Fibroblast of lung (primary cell): ENCODE results near the gene STK4.

Experiments used
- EZH2 ChIP-seq: IDR thresholded peaks from 2 replicates; pipeline ENCODE4 v1.5.1; 2012; ENCODE audit warnings: low read length, control low read depth, mild to moderate bottlenecking; ENCODE audit errors: missing control alignments
- TF ChIP-seq, protein P1 (sequence below), 2 donors: IDR thresholded peaks in 1 of 2; conservative IDR thresholded peaks in 1 of 2; 1 replicate in 1 of 2; 2 replicates in 1 of 2; pipeline ENCODE4 v1.5.1; 2011 to 2012; ENCODE audit warnings: low read length in 2 of 2, control low read depth in 1 of 2, inconsistent platforms in 1 of 2, low read depth in 1 of 2, mild to moderate bottlenecking in 1 of 2

DNA sequence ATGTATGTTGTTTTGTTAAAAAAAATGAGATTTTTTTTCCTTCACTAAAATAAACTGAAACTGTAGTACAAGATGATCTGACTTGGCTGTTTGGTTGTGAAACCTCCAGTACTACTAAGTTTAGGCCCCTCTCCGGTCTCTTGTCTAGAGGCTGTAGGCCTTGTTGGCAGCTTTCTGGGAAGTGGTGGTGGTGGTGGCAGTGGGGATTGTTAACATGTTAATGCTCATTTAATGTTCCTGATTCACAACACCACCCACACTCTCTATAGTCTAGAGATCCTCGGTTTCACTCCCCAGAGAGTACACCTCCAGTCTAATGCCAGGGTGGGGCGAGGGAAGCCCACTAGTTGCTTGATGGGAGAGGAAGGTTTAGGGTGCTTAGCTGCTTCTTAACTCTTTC, 24.1 kb downstream of the STK4 start:
- TF ChIP-seq, protein P1, sequence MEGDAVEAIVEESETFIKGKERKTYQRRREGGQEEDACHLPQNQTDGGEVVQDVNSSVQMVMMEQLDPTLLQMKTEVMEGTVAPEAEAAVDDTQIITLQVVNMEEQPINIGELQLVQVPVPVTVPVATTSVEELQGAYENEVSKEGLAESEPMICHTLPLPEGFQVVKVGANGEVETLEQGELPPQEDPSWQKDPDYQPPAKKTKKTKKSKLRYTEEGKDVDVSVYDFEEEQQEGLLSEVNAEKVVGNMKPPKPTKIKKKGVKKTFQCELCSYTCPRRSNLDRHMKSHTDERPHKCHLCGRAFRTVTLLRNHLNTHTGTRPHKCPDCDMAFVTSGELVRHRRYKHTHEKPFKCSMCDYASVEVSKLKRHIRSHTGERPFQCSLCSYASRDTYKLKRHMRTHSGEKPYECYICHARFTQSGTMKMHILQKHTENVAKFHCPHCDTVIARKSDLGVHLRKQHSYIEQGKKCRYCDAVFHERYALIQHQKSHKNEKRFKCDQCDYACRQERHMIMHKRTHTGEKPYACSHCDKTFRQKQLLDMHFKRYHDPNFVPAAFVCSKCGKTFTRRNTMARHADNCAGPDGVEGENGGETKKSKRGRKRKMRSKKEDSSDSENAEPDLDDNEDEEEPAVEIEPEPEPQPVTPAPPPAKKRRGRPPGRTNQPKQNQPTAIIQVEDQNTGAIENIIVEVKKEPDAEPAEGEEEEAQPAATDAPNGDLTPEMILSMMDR (conservative IDR thresholded peaks at IDR 0.05 in 1 of 2, IDR thresholded peaks at IDR 0.05 in 1 of 2; ENCODE audit: low read depth in 1 of 2, low read length in 2 of 2) = no peak
- no peak for TF ChIP-seq EZH2
